ENCODE data around the gene FHOD1. TPM values are rescaled to one million over a fixed set of nuclear protein-coding genes. Genes with fewer than 3 reads are reported as not detected.

The FHOD1 gene
- total and polyA plus RNA-seq, 2 of the 13 experiments (the other 11 are each of a cell fraction or from before 2014, with no cell fraction given), result 20.0 to 20.8 TPM

GRCh38 chr16:67207249-67208091, 39.8 kb downstream of the FHOD1 start (continued):
- TF ChIP-seq, protein P1, sequence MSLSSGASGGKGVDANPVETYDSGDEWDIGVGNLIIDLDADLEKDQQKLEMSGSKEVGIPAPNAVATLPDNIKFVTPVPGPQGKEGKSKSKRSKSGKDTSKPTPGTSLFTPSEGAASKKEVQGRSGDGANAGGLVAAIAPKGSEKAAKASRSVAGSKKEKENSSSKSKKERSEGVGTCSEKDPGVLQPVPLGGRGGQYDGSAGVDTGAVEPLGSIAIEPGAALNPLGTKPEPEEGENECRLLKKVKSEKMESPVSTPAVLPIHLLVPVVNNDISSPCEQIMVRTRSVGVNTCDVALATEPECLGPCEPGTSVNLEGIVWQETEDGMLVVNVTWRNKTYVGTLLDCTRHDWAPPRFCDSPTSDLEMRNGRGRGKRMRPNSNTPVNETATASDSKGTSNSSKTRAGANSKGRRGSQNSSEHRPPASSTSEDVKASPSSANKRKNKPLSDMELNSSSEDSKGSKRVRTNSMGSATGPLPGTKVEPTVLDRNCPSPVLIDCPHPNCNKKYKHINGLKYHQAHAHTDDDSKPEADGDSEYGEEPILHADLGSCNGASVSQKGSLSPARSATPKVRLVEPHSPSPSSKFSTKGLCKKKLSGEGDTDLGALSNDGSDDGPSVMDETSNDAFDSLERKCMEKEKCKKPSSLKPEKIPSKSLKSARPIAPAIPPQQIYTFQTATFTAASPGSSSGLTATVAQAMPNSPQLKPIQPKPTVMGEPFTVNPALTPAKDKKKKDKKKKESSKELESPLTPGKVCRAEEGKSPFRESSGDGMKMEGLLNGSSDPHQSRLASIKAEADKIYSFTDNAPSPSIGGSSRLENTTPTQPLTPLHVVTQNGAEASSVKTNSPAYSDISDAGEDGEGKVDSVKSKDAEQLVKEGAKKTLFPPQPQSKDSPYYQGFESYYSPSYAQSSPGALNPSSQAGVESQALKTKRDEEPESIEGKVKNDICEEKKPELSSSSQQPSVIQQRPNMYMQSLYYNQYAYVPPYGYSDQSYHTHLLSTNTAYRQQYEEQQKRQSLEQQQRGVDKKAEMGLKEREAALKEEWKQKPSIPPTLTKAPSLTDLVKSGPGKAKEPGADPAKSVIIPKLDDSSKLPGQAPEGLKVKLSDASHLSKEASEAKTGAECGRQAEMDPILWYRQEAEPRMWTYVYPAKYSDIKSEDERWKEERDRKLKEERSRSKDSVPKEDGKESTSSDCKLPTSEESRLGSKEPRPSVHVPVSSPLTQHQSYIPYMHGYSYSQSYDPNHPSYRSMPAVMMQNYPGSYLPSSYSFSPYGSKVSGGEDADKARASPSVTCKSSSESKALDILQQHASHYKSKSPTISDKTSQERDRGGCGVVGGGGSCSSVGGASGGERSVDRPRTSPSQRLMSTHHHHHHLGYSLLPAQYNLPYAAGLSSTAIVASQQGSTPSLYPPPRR (CRISPR knock-in tag; IDR thresholded peaks at IDR 0.05; ENCODE audit: borderline replicate concordance), result peak; percentile 23; the same call in 1 of the 2 replicates
- TF ChIP-seq ZNF572 (CRISPR knock-in tag; IDR thresholded peaks at IDR 0.05) (no peak), ZFX (CRISPR knock-in tag; IDR thresholded peaks at IDR 0.05; ENCODE audit: low read depth) (no peak), ZNF687 (CRISPR knock-in tag; IDR thresholded peaks at IDR 0.05) (peak; percentile 78), ZNF546 (CRISPR knock-in tag; conservative IDR thresholded peaks at IDR 0.05) (0 out of 2 replicates have a peak, but pooled peaks have one; percentile 26), JUN (CRISPR knock-in tag; IDR thresholded peaks at IDR 0.05) (0 out of 2 replicates have a peak, but pooled peaks have one; percentile 53), MLX (CRISPR knock-in tag; IDR thresholded peaks at IDR 0.05) (peak; percentile 15; the same call in 1 of the 2 replicates), HOXA3 (CRISPR knock-in tag; IDR thresholded peaks at IDR 0.05) (peak; percentile 73), HES4 (CRISPR knock-in tag; IDR thresholded peaks at IDR 0.05; ENCODE audit: borderline replicate concordance) (0 out of 2 replicates have a peak, but pooled peaks have one; percentile 25), FOXC1 (CRISPR knock-in tag; IDR thresholded peaks at IDR 0.05; ENCODE audit: borderline replicate concordance) (0 out of 2 replicates have a peak, but pooled peaks have one; percentile 17), POLR2A (IDR thresholded peaks at IDR 0.05; ENCODE audit: insufficient read depth in 1 of 2, low read depth in 2 of 2, low read length in 2 of 2) (peak in 1 of 2 experiments; percentile 49; a peak in 2 of 4 replicates), NR1H2 (CRISPR knock-in tag; IDR thresholded peaks at IDR 0.05; ENCODE audit: borderline replicate concordance, low read depth) (no peak)
- TF ChIP-seq, protein P2, sequence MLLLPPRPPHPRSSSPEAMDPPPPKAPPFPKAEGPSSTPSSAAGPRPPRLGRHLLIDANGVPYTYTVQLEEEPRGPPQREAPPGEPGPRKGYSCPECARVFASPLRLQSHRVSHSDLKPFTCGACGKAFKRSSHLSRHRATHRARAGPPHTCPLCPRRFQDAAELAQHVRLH (CRISPR knock-in tag; IDR thresholded peaks at IDR 0.05; ENCODE audit: borderline replicate concordance, low read depth), result 0 out of 2 replicates have a peak, but pooled peaks have one; percentile 21
- TF ChIP-seq, protein P3, sequence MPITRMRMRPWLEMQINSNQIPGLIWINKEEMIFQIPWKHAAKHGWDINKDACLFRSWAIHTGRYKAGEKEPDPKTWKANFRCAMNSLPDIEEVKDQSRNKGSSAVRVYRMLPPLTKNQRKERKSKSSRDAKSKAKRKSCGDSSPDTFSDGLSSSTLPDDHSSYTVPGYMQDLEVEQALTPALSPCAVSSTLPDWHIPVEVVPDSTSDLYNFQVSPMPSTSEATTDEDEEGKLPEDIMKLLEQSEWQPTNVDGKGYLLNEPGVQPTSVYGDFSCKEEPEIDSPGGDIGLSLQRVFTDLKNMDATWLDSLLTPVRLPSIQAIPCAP (CRISPR knock-in tag; IDR thresholded peaks at IDR 0.05; ENCODE audit: low read depth), result no peak
- TF ChIP-seq, protein P4, sequence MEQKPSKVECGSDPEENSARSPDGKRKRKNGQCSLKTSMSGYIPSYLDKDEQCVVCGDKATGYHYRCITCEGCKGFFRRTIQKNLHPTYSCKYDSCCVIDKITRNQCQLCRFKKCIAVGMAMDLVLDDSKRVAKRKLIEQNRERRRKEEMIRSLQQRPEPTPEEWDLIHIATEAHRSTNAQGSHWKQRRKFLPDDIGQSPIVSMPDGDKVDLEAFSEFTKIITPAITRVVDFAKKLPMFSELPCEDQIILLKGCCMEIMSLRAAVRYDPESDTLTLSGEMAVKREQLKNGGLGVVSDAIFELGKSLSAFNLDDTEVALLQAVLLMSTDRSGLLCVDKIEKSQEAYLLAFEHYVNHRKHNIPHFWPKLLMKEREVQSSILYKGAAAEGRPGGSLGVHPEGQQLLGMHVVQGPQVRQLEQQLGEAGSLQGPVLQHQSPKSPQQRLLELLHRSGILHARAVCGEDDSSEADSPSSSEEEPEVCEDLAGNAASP (CRISPR knock-in tag; IDR thresholded peaks at IDR 0.05; ENCODE audit: borderline replicate concordance), result peak; percentile 38; the same call in 1 of the 2 replicates
